Measurements from ENCODE around the gene NLRP13. TPM values are rescaled to one million over a fixed set of nuclear protein-coding genes. Genes with fewer than 3 reads are reported as not detected.

The NLRP13 gene
- total and polyA plus RNA-seq, 2 of the 8 experiments (the other 6 are each of a cell fraction or from before 2014, with no cell fraction given) = not detected

DNA sequence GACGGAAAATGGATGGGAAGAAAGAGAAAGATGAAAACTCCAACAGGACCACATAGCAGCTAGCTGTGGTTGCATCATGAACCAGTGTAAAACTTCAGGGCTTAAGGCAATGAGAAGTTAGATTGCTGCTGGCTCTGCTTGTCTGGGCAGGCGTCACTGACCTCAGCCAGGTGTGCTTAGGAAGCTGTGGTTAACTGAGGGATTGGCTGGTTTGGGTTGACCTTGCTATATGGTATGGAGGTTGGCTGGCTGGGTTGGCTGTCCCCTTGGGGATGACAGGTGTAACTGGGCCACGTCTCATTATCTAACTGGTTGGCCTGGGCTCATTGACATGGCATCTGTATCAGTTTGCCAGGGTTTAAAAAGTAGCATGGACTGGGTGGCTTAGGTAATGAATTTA lies 54.9 kb downstream of the NLRP13 start:
- Histone ChIP-seq H3K27ac (ENCODE audit: low read depth, low read length) (no peak overlapping the region), H3K14ac (ENCODE audit: insufficient read length) (no peak overlapping the region), H3K4me3 (ENCODE audit: extremely low read depth in 1 of 4, insufficient read depth in 2 of 4, low read depth in 3 of 4, low read length in 4 of 4) (no peak overlapping the region), H3K9me3 (ENCODE audit: insufficient read depth in 2 of 2, low read depth in 1 of 2, low read length in 1 of 2) (peaks cover 51 to 56% of the 10 kb centered on the region in 2 experiments), H2BK20ac (ENCODE audit: low read length) (no peak overlapping the region), H3K18ac (ENCODE audit: extremely low read depth, low read length) (no peak overlapping the region), H3K4ac (replicated peaks; ENCODE audit: insufficient read length, low read depth, low read length) (no peak overlapping the region), H3K23me2 (ENCODE audit: low read depth, low read length) (no peaks in the 10 kb centered on the region), H3K79me1 (ENCODE audit: low read depth, low read length) (no peaks in the 10 kb centered on the region), H2AFZ (ENCODE audit: low read length) (no peak overlapping the region), H3K56ac (replicated peaks; ENCODE audit: insufficient read length, low read depth, low read length) (no peak overlapping the region), H2BK120ac (replicated peaks; ENCODE audit: low read depth, low read length) (no peak overlapping the region), H3K36me3 (ENCODE audit: control insufficient read depth in 2 of 4, insufficient read depth in 4 of 4, low read length in 3 of 4) (no peaks in the 10 kb centered on the region), H4K20me1 (replicated peaks in 1 of 2; ENCODE audit: control insufficient read depth in 1 of 2, insufficient read depth in 2 of 2, low read length in 2 of 2) (no peaks in the 10 kb centered on the region), H2AK5ac (ENCODE audit: low read depth, low read length) (no peak overlapping the region), H2BK12ac (ENCODE audit: low read depth, low read length) (no peak overlapping the region), H4K91ac (replicated peaks; ENCODE audit: insufficient read length, low read length) (no peak overlapping the region), H3K9ac (replicated peaks in 1 of 4; ENCODE audit: extremely low read depth in 1 of 4, low read depth in 3 of 4, low read length in 3 of 4) (no peak overlapping the region), H3K4me2 (ENCODE audit: insufficient read depth in 1 of 2, low read depth in 2 of 2, low read length in 2 of 2) (no peak overlapping the region), H4K8ac (ENCODE audit: extremely low read depth, insufficient read depth, low read length) (no peak overlapping the region), H3K23ac (ENCODE audit: insufficient read length) (no peak overlapping the region), H4K5ac (ENCODE audit: insufficient read length, low read depth, low read length) (no peak overlapping the region), H3K27me3 (replicated peaks in 1 of 4; ENCODE audit: control insufficient read depth in 3 of 4, extremely low read depth in 1 of 4, insufficient read depth in 3 of 4, low read length in 3 of 4) (no peaks in the 10 kb centered on the region), H2BK5ac (ENCODE audit: low read depth, low read length) (no peak overlapping the region), H2BK15ac (ENCODE audit: low read length) (no peak overlapping the region), H3K4me1 (replicated peaks in 1 of 4; ENCODE audit: control insufficient read depth in 3 of 4, insufficient read depth in 4 of 4, low read length in 3 of 4) (no peaks in the 10 kb centered on the region), H3K79me2 (ENCODE audit: control insufficient read depth in 1 of 2, insufficient read depth in 2 of 2, low read length in 2 of 2) (no peaks in the 10 kb centered on the region)
- ChIA-PET CTCF (ENCODE audit: partially characterized antibody) (no interaction called here), POLR2A (ENCODE audit: partially characterized antibody) (no interaction called here)
- no peak for FAIRE-seq
- 65% methylated on average over 3 of the region's 3 CpGs; no CpG with 5 or more reads in 1 of the 2 experiments for WGBS, 2 experiments (ENCODE audit: extremely low coverage in 1 of 2, insufficient coverage in 1 of 2, insufficient read length in 1 of 2, insufficient replicate concordance in 2 of 2, low coverage in 1 of 2, low lambda C conversion rate in 2 of 2, missing lambda C conversion rate in 1 of 2)
- DNase-seq (ENCODE audit: low read depth in 1 of 2, low spot score in 2 of 2) = no peak
- no peak for TF ChIP-seq EGR1 (IDR thresholded peaks at IDR 0.05; ENCODE audit: borderline replicate concordance, low read depth, low read length)
- TF ChIP-seq SIN3A (conservative IDR thresholded peaks at IDR 0.05 in 1 of 2, IDR thresholded peaks at IDR 0.05 in 1 of 2; ENCODE audit: low read depth in 1 of 2, low read length in 2 of 2) = no peak
- no peak for TF ChIP-seq SIX5 (IDR thresholded peaks at IDR 0.05; ENCODE audit: low read depth, low read length)
- TF ChIP-seq, protein P1, sequence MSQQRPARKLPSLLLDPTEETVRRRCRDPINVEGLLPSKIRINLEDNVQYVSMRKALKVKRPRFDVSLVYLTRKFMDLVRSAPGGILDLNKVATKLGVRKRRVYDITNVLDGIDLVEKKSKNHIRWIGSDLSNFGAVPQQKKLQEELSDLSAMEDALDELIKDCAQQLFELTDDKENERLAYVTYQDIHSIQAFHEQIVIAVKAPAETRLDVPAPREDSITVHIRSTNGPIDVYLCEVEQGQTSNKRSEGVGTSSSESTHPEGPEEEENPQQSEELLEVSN (IDR thresholded peaks at IDR 0.05) = no peak

Measured in H1 (cell line).